C4-2B (cell line): ENCODE measurements around the gene SLC6A19.

ENCODE experiments used
- H3K27ac ChIP-seq: fragments of 450-650 bp; 2 replicates; pipeline ENCODE4 v1.5.1; 2017
- ZFX ChIP-seq: fragments of 450-650 bp; IDR thresholded peaks from 2 replicates; pipeline ENCODE4 v1.6.1; 2017
- TF ChIP-seq, protein P1 (sequence below): fragments of 450-650 bp; conservative IDR thresholded peaks from 2 replicates; pipeline ENCODE4 v1.5.1; 2017; ENCODE audit warnings: mild to moderate bottlenecking

Gene SLC6A19

DNA sequence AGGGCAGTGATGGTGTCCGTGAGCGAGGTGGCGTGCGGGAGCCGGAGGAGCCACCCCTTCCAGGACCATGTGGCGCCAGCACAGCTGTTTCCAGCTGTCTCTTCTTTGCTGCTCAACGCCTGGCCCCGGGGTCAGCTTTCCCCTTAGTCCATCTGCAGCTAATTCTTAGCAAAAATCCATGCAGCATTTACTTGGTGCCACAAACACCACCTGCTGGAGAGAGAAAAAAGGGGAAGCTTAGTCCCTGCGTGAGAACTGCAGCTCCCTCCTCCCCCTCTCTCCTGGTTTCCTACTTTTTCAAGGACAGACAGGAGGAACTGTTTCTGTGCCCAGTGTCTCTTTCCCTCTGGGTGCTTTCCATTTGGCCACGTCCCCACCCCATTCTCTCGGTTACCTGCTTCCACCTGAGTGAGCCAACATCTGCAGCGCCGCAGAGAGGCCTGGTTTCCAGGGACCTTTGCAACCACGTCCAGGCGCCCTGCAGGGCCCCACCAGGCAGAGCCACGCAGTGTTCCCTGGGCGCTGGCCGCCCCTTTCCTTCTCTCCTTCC lies 3.4 kb downstream of the SLC6A19 start:
- no peak overlapping the region for H3K27ac ChIP-seq
- TF ChIP-seq ZFX = no peak
- TF ChIP-seq, protein P1, sequence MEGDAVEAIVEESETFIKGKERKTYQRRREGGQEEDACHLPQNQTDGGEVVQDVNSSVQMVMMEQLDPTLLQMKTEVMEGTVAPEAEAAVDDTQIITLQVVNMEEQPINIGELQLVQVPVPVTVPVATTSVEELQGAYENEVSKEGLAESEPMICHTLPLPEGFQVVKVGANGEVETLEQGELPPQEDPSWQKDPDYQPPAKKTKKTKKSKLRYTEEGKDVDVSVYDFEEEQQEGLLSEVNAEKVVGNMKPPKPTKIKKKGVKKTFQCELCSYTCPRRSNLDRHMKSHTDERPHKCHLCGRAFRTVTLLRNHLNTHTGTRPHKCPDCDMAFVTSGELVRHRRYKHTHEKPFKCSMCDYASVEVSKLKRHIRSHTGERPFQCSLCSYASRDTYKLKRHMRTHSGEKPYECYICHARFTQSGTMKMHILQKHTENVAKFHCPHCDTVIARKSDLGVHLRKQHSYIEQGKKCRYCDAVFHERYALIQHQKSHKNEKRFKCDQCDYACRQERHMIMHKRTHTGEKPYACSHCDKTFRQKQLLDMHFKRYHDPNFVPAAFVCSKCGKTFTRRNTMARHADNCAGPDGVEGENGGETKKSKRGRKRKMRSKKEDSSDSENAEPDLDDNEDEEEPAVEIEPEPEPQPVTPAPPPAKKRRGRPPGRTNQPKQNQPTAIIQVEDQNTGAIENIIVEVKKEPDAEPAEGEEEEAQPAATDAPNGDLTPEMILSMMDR = no peak; the same call in 1 of the 2 replicates

DNA sequence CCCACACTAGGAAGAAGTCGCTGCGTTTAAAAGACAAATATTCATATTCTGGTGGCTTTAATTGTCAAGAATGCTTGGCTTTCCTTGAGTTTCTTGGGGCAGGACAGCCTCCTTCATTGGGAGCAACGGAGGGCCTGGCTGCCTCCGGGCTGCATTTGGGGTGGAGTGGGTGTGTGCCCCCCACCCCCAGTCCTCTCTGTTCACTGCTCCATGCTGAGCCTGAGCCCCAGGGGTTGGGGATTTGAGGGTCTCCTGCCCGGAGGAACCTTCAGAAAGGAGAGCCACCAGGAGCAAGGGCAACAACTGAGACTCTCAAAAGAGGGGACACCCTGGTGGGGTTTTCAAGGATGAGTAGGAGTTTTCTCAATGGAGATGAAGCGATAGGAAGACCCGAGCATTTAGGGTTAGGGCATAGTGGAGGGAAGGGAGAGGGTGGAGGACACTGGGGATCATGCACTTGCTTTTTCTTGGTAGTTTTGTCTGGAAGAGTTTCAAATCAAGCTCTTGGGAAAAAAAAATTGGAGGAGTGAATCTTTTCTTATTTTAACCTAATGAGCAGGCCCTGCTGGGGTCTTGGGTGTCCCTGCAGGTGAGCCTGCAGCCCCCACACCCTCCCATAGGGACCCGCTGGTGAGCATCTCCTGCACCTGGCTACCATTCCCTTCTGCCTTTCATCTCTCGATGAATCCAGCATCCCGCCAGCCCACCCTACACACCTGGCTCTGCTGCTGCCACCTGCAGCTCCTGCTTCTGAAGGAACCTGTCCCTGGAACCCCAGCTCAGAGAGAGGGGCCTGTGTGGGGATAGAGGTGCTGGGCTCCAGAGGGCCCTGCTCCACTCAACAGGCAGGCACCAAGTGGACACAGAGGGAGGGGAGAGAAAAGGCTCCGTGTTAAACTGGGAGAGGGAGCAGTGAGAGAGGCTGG lies 4.1 kb downstream of the SLC6A19 start:
- TF ChIP-seq, protein P1 = no peak
- no peak for TF ChIP-seq ZFX
- no peak overlapping the region for H3K27ac ChIP-seq

DNA sequence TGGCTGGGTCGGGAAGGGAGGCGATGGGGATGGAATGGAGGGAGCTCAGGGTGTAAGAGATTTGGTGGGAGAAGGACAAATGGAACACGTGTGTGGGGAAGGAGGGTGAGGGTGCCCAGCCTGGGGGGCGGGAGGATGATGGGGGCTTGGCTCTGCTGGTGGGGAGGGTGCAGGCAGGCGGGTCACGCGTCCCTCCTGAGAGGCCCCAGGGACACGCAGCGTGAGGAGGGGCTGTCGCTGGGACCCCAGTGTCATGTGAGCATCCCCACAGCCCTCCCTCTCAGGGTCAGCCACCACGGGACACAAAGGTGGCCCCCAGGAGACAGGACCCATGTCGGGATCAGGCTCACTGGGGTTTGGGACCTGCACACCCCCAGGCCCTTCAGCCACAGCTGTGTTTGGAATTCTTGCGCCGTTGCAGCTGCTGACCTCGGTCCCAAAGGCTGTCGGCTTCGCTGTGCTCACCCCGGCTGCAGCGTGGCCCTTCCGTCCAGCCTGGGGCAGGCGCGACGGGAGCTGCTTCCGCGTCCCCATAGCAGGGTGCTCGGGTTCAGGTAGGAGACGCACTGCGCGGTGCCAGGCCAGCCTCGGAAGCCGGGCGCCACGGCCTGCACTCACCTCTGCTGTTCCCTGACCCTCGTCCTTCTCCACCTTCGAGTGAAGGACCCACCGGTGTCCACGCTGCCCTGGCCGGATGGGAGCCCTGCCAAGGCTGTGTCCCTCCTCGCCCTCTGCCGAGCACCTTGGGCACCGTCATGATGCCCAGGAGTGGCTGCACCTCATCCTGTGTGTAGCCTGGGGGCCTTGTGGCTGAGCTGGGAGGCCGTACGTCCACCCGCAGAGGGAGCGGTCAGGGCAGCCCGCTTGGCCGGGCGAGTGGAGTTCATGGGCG lies 5.4 kb downstream of the SLC6A19 start:
- TF ChIP-seq ZFX = no peak
- TF ChIP-seq, protein P1 = no peak
- no peak overlapping the region for H3K27ac ChIP-seq

DNA sequence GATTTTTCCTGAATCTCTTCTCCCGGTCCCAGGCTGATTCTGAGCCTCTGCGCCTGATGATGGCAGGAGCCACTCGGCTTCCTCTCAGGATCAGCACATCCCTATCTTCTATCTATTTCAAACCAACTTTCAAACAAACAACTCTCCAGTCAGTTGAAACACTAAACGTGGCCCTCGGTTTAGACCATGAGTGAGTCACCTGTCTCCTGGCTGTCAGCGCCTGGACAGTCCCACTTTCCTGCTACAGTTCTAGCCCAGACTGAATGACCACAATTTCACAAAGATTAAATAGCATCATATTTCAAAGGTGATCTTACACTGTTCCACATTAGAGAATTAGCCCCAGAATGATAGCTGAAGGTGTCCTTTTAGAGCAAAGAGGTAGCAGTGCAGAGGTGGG lies 6.2 kb downstream of the SLC6A19 start:
- H3K27ac ChIP-seq = no peak overlapping the region
- TF ChIP-seq ZFX = no peak
- TF ChIP-seq, protein P1 = no peak

DNA sequence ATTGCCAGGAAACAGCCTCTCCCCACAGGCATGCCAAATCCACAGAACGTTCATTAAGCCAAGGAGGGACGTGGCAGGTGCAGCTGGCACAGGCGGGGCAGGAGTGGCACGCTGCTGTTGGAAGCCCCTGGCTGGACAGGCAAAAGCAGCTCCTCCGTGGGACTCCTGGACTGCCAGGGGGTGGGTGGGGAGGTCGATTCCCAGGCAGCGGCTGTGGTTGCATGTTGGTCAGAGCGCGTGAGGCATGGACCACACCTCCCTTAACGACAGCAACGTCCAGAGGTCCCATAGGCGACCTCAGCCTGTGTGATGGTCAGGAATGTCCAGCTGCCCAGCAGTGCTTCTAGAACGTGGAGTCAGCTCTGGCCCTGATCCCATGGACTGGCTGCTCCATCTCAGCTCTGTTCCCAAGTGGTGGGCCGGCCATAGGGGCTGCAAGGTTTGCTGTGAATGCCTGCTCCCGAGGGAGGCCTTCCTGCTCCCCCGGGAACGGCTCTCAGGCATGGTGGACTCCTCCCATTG lies 6.9 kb downstream of the SLC6A19 start:
- H3K27ac ChIP-seq = no peak overlapping the region
- TF ChIP-seq ZFX = no peak
- TF ChIP-seq, protein P1 = no peak

DNA sequence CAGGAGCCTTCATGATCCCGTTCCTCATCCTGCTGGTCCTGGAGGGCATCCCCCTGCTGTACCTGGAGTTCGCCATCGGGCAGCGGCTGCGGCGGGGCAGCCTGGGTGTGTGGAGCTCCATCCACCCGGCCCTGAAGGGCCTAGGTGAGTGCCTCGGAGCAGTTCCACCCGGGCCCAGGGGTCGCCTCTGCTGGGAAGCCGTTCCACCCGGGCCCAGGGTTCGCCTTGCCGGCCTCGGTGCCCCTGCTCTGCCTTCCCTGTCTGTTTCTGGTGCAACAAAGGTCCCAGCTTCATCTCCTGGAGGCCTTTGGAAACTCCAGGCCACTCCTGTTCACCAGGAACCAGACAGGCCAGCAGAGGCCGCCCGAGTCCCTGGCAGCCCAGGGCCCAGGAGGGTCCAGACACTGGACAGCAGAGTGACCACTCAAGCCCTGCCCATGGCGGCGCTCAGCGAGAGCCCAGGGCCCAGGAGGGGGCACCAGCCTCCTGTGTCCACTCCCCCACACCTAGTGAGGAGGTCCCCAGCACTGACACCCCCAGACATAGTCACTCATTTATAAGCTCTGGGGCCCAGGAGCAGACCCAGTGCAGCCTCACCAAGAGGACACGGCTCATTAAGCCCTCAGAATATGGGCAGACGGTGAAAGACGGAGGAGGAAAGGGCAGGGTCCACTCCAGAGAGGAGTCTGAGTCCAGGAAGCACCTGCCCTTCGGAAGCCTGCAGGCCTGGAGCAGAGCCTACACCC lies 7.5 kb downstream of the SLC6A19 start:
- TF ChIP-seq, protein P1 = peak; percentile 81
- TF ChIP-seq ZFX = no peak

More for the DNA sequence above, 7.5 kb downstream of the SLC6A19 start:
- no peak overlapping the region for H3K27ac ChIP-seq
